ENCODE data around the gene RRM2. TPM values are rescaled to one million over a fixed set of nuclear protein-coding genes. Genes with fewer than 3 reads are reported as not detected.

RRM2 gene
- total RNA-seq, 1 donor from 2014 or later = 79.8 TPM

GRCh38 chr2:10094271-10094814 lies 28.2 kb upstream of the RRM2 start:
- no peak for TF ChIP-seq CTCF (IDR thresholded peaks at IDR 0.05; ENCODE audit: unreplicated experiment)
- Mint-ChIP-seq H3K27ac (no peak overlapping the region), H3K27me3 (peaks cover 14% of the 10 kb centered on the region), H3K9me3 (ENCODE audit: low read depth) (no peaks in the 10 kb centered on the region), H3K4me1 (ENCODE audit: low read depth) (peaks cover 17% of the 10 kb centered on the region), H3K4me3 (ENCODE audit: low read depth) (no peak overlapping the region), H3K36me3 (ENCODE audit: insufficient read depth) (no peaks in the 10 kb centered on the region)
- DNase-seq (ENCODE audit: low spot score, unreplicated experiment) = no peak

GRCh38 chr2:10095175-10095574 lies 27.4 kb upstream of the RRM2 start:
- H3K27me3 Mint-ChIP-seq = peaks cover 14% of the 10 kb centered on the region
- H3K36me3 Mint-ChIP-seq (ENCODE audit: insufficient read depth) = no peaks in the 10 kb centered on the region
- no peak for DNase-seq (ENCODE audit: low spot score, unreplicated experiment)
- H3K4me3 Mint-ChIP-seq (ENCODE audit: low read depth) = no peak overlapping the region
- no peak overlapping the region for H3K27ac Mint-ChIP-seq
- TF ChIP-seq CTCF (IDR thresholded peaks at IDR 0.05; ENCODE audit: unreplicated experiment) = no peak
- no peaks in the 10 kb centered on the region for H3K9me3 Mint-ChIP-seq (ENCODE audit: low read depth)
- peaks cover 10% of the 10 kb centered on the region for H3K4me1 Mint-ChIP-seq (ENCODE audit: low read depth)

- no peak for TF ChIP-seq CTCF (IDR thresholded peaks at IDR 0.05; ENCODE audit: unreplicated experiment)
- Mint-ChIP-seq H3K27me3 (peaks cover 16% of the 10 kb centered on the region), H3K36me3 (ENCODE audit: insufficient read depth) (no peaks in the 10 kb centered on the region), H3K9me3 (ENCODE audit: low read depth) (no peaks in the 10 kb centered on the region), H3K27ac (no peak overlapping the region), H3K4me1 (ENCODE audit: low read depth) (peaks cover 4% of the 10 kb centered on the region), H3K4me3 (ENCODE audit: low read depth) (no peak overlapping the region)
- no peak for DNase-seq (ENCODE audit: low spot score, unreplicated experiment)
Measured at GRCh38 chr2:10096641-10097040, 25.9 kb upstream of the RRM2 start.

GRCh38 chr2:10097352-10098148 lies 25.0 kb upstream of the RRM2 start:
- H3K27ac Mint-ChIP-seq = peak overlapping the region; percentile 80
- no peaks in the 10 kb centered on the region for H3K36me3 Mint-ChIP-seq (ENCODE audit: insufficient read depth)
- H3K4me3 Mint-ChIP-seq (ENCODE audit: low read depth) = no peak overlapping the region
- no peaks in the 10 kb centered on the region for H3K9me3 Mint-ChIP-seq (ENCODE audit: low read depth)
- peak; percentile 89 for TF ChIP-seq CTCF (IDR thresholded peaks at IDR 0.05; ENCODE audit: unreplicated experiment)
- DNase-seq (ENCODE audit: low spot score, unreplicated experiment) = peak; percentile 48
- peaks cover 4% of the 10 kb centered on the region for H3K4me1 Mint-ChIP-seq (ENCODE audit: low read depth)
- H3K27me3 Mint-ChIP-seq = peaks cover 15% of the 10 kb centered on the region

GRCh38 chr2:10101491-10101890 lies 21.0 kb upstream of the RRM2 start:
- H3K36me3 Mint-ChIP-seq (ENCODE audit: insufficient read depth) = no peaks in the 10 kb centered on the region
- peaks cover 10% of the 10 kb centered on the region for H3K27me3 Mint-ChIP-seq
- H3K4me3 Mint-ChIP-seq (ENCODE audit: low read depth) = no peak overlapping the region
- H3K4me1 Mint-ChIP-seq (ENCODE audit: low read depth) = peaks cover 4% of the 10 kb centered on the region
- peaks cover under 1% of the 10 kb centered on the region for H3K9me3 Mint-ChIP-seq (ENCODE audit: low read depth)
- no peak for DNase-seq (ENCODE audit: low spot score, unreplicated experiment)
- no peak for TF ChIP-seq CTCF (IDR thresholded peaks at IDR 0.05; ENCODE audit: unreplicated experiment)
- no peak overlapping the region for H3K27ac Mint-ChIP-seq
